ENCODE results near the gene PPP2R1B. TPM values are rescaled to one million over a fixed set of nuclear protein-coding genes. Genes with fewer than 3 reads are reported as not detected.

PPP2R1B gene
- polyA plus RNA-seq, 4 donors, result 9.5 to 38.4 (median 14.4) TPM

- no peak overlapping the region for H3K27ac ChIP-seq (ENCODE audit: low read depth in 1 of 3, low read length in 2 of 3)
- H3K4me1 ChIP-seq (ENCODE audit: control insufficient read depth in 3 of 3, insufficient read depth in 2 of 3, low read depth in 1 of 3, low read length in 2 of 3), result no peaks in the 10 kb centered on the region
- no peak overlapping the region for H3K4me3 ChIP-seq (ENCODE audit: low read depth in 1 of 3, low read length in 3 of 3)
- no peaks in the 10 kb centered on the region for H3K27me3 ChIP-seq (ENCODE audit: control insufficient read depth in 3 of 3, insufficient read depth in 3 of 3, low read length in 3 of 3)
- H3K9me3 ChIP-seq (ENCODE audit: control insufficient read depth in 2 of 2, insufficient read depth in 1 of 2, low read depth in 1 of 2, low read length in 1 of 2), result no peaks in the 10 kb centered on the region
- 94 to 98% (median 95%) methylated on average over 2 of the region's 2 CpGs for WGBS, 3 donors
- no peak for FAIRE-seq
- DNase-seq, result no peak
- H3K36me3 ChIP-seq (ENCODE audit: control insufficient read depth in 3 of 3, insufficient read depth in 2 of 3, low read depth in 1 of 3, low read length in 3 of 3), result peaks cover 0 to 26% (median 9%) of the 10 kb centered on the region in 3 donors
Observed at GRCh38 chr11:111808063-111808588, 41.9 kb upstream of the PPP2R1B start.

- H3K4me3 ChIP-seq (ENCODE audit: low read depth in 1 of 3, low read length in 3 of 3), result no peak overlapping the region
- no peaks in the 10 kb centered on the region for H3K4me1 ChIP-seq (ENCODE audit: control insufficient read depth in 3 of 3, insufficient read depth in 2 of 3, low read depth in 1 of 3, low read length in 2 of 3)
- WGBS, 3 donors, result 86 to 99% (median 95%) methylated on average over 1 of the region's 1 CpG
- no peaks in the 10 kb centered on the region for H3K27me3 ChIP-seq (ENCODE audit: control insufficient read depth in 3 of 3, insufficient read depth in 3 of 3, low read length in 3 of 3)
- H3K9me3 ChIP-seq (ENCODE audit: control insufficient read depth in 2 of 2, insufficient read depth in 1 of 2, low read depth in 1 of 2, low read length in 1 of 2), result no peaks in the 10 kb centered on the region
- no peak overlapping the region for H3K27ac ChIP-seq (ENCODE audit: low read depth in 1 of 3, low read length in 2 of 3)
- FAIRE-seq, result no peak
- peaks cover 0 to 24% (median 9%) of the 10 kb centered on the region in 3 donors for H3K36me3 ChIP-seq (ENCODE audit: control insufficient read depth in 3 of 3, insufficient read depth in 2 of 3, low read depth in 1 of 3, low read length in 3 of 3)
- DNase-seq, result no peak
Observed at GRCh38 chr11:111807076-111807475, 40.9 kb upstream of the PPP2R1B start.

GRCh38 chr11:111801135-111801534 lies 34.9 kb upstream of the PPP2R1B start:
- no peak for DNase-seq
- Histone ChIP-seq H3K4me3 (ENCODE audit: low read depth in 1 of 3, low read length in 3 of 3) (no peak overlapping the region), H3K4me1 (ENCODE audit: control insufficient read depth in 3 of 3, insufficient read depth in 2 of 3, low read depth in 1 of 3, low read length in 2 of 3) (peaks cover 0 to 4% (median 0%) of the 10 kb centered on the region in 3 donors), H3K9me3 (ENCODE audit: control insufficient read depth in 2 of 2, insufficient read depth in 1 of 2, low read depth in 1 of 2, low read length in 1 of 2) (peaks cover 0 to 14% of the 10 kb centered on the region in 2 donors), H3K36me3 (ENCODE audit: control insufficient read depth in 3 of 3, insufficient read depth in 2 of 3, low read depth in 1 of 3, low read length in 3 of 3) (peaks cover 0 to 9% (median 4%) of the 10 kb centered on the region in 3 donors), H3K27me3 (ENCODE audit: control insufficient read depth in 3 of 3, insufficient read depth in 3 of 3, low read length in 3 of 3) (no peaks in the 10 kb centered on the region), H3K27ac (ENCODE audit: low read depth in 1 of 3, low read length in 2 of 3) (no peak overlapping the region)
- WGBS, 3 donors, result 80 to 87% (median 81%) methylated on average over 2 of the region's 2 CpGs
- no peak for FAIRE-seq

- DNase-seq (no peak), FAIRE-seq (no peak)
- Histone ChIP-seq H3K27me3 (ENCODE audit: control insufficient read depth in 3 of 3, insufficient read depth in 3 of 3, low read length in 3 of 3) (no peaks in the 10 kb centered on the region), H3K4me1 (ENCODE audit: control insufficient read depth in 3 of 3, insufficient read depth in 2 of 3, low read depth in 1 of 3, low read length in 2 of 3) (peaks cover 0 to 4% (median 0%) of the 10 kb centered on the region in 3 donors), H3K27ac (ENCODE audit: low read depth in 1 of 3, low read length in 2 of 3) (no peak overlapping the region), H3K9me3 (ENCODE audit: control insufficient read depth in 2 of 2, insufficient read depth in 1 of 2, low read depth in 1 of 2, low read length in 1 of 2) (peaks cover 0 to 14% of the 10 kb centered on the region in 2 donors), H3K4me3 (ENCODE audit: low read depth in 1 of 3, low read length in 3 of 3) (no peak overlapping the region), H3K36me3 (ENCODE audit: control insufficient read depth in 3 of 3, insufficient read depth in 2 of 3, low read depth in 1 of 3, low read length in 3 of 3) (peaks cover 0 to 11% (median 0%) of the 10 kb centered on the region in 3 donors)
- WGBS, 3 donors, result 96 to 100% (median 100%) methylated on average over 1 of the region's 1 CpG
Observed at GRCh38 chr11:111798279-111798678, 32.1 kb upstream of the PPP2R1B start.

- peak; percentile 19 to 39 for DNase-seq
- FAIRE-seq, result no peak
- Histone ChIP-seq H3K4me1 (ENCODE audit: control insufficient read depth in 3 of 3, insufficient read depth in 2 of 3, low read depth in 1 of 3, low read length in 2 of 3) (peaks cover 0 to 4% (median 0%) of the 10 kb centered on the region in 3 donors), H3K27ac (ENCODE audit: low read depth in 1 of 3, low read length in 2 of 3) (no peak overlapping the region), H3K36me3 (ENCODE audit: control insufficient read depth in 3 of 3, insufficient read depth in 2 of 3, low read depth in 1 of 3, low read length in 3 of 3) (peaks cover 0 to 8% (median 0%) of the 10 kb centered on the region in 3 donors), H3K27me3 (ENCODE audit: control insufficient read depth in 3 of 3, insufficient read depth in 3 of 3, low read length in 3 of 3) (no peaks in the 10 kb centered on the region), H3K9me3 (ENCODE audit: control insufficient read depth in 2 of 2, insufficient read depth in 1 of 2, low read depth in 1 of 2, low read length in 1 of 2) (peaks cover 0 to 14% of the 10 kb centered on the region in 2 donors), H3K4me3 (ENCODE audit: low read depth in 1 of 3, low read length in 3 of 3) (no peak overlapping the region)
- 97 to 100% (median 97%) methylated on average over 2 of the region's 2 CpGs for WGBS, 3 donors
Observed at GRCh38 chr11:111797145-111797581, 31.0 kb upstream of the PPP2R1B start.

- H3K27ac ChIP-seq (ENCODE audit: low read depth in 1 of 3, low read length in 2 of 3), result no peak overlapping the region
- H3K27me3 ChIP-seq (ENCODE audit: control insufficient read depth in 3 of 3, insufficient read depth in 3 of 3, low read length in 3 of 3), result no peaks in the 10 kb centered on the region
- H3K9me3 ChIP-seq (ENCODE audit: control insufficient read depth in 2 of 2, insufficient read depth in 1 of 2, low read depth in 1 of 2, low read length in 1 of 2), result peaks cover 0 to 14% of the 10 kb centered on the region in 2 donors
- peaks cover 0 to 4% (median 0%) of the 10 kb centered on the region in 3 donors for H3K4me1 ChIP-seq (ENCODE audit: control insufficient read depth in 3 of 3, insufficient read depth in 2 of 3, low read depth in 1 of 3, low read length in 2 of 3)
- no peak for DNase-seq
- no peak for FAIRE-seq
- WGBS, 3 donors, result 70 to 91% (median 87%) methylated on average over 3 of the region's 3 CpGs
- H3K4me3 ChIP-seq (ENCODE audit: low read depth in 1 of 3, low read length in 3 of 3), result no peak overlapping the region
- H3K36me3 ChIP-seq (ENCODE audit: control insufficient read depth in 3 of 3, insufficient read depth in 2 of 3, low read depth in 1 of 3, low read length in 3 of 3), result peaks cover 0 to 8% (median 0%) of the 10 kb centered on the region in 3 donors
Observed at GRCh38 chr11:111796696-111797095, 30.5 kb upstream of the PPP2R1B start.

- no peak overlapping the region for H3K4me3 ChIP-seq (ENCODE audit: low read depth in 1 of 3, low read length in 3 of 3)
- no peak overlapping the region for H3K27ac ChIP-seq (ENCODE audit: low read depth in 1 of 3, low read length in 2 of 3)
- FAIRE-seq (no peak), DNase-seq (no peak)
- peaks cover 0 to 8% (median 2%) of the 10 kb centered on the region in 3 donors for H3K36me3 ChIP-seq (ENCODE audit: control insufficient read depth in 3 of 3, insufficient read depth in 2 of 3, low read depth in 1 of 3, low read length in 3 of 3)
- H3K9me3 ChIP-seq (ENCODE audit: control insufficient read depth in 2 of 2, insufficient read depth in 1 of 2, low read depth in 1 of 2, low read length in 1 of 2), result peaks cover 0 to 14% of the 10 kb centered on the region in 2 donors
- H3K27me3 ChIP-seq (ENCODE audit: control insufficient read depth in 3 of 3, insufficient read depth in 3 of 3, low read length in 3 of 3), result no peaks in the 10 kb centered on the region
- WGBS, 3 donors, result 91 to 97% (median 96%) methylated on average over 7 of the region's 7 CpGs
- peaks cover 0 to 6% (median 0%) of the 10 kb centered on the region in 3 donors for H3K4me1 ChIP-seq (ENCODE audit: control insufficient read depth in 3 of 3, insufficient read depth in 2 of 3, low read depth in 1 of 3, low read length in 2 of 3)
Observed at GRCh38 chr11:111795334-111795985, 29.3 kb upstream of the PPP2R1B start.

- Histone ChIP-seq H3K27me3 (ENCODE audit: control insufficient read depth in 3 of 3, insufficient read depth in 3 of 3, low read length in 3 of 3) (no peaks in the 10 kb centered on the region), H3K4me3 (ENCODE audit: low read depth in 1 of 3, low read length in 3 of 3) (no peak overlapping the region), H3K9me3 (ENCODE audit: control insufficient read depth in 2 of 2, insufficient read depth in 1 of 2, low read depth in 1 of 2, low read length in 1 of 2) (peaks cover 0 to 14% of the 10 kb centered on the region in 2 donors), H3K4me1 (ENCODE audit: control insufficient read depth in 3 of 3, insufficient read depth in 2 of 3, low read depth in 1 of 3, low read length in 2 of 3) (peaks cover 0 to 2% (median 0%) of the 10 kb centered on the region in 3 donors), H3K27ac (ENCODE audit: low read depth in 1 of 3, low read length in 2 of 3) (no peak overlapping the region), H3K36me3 (ENCODE audit: control insufficient read depth in 3 of 3, insufficient read depth in 2 of 3, low read depth in 1 of 3, low read length in 3 of 3) (peaks cover 0 to 8% (median 5%) of the 10 kb centered on the region in 3 donors)
- DNase-seq (no peak), FAIRE-seq (no peak)
- WGBS, 3 donors, result 81 to 83% (median 83%) methylated on average over 5 of the region's 5 CpGs
Observed at GRCh38 chr11:111793863-111794262, 27.7 kb upstream of the PPP2R1B start.

All from small intestine (tissue), 7 donors.